H1 (cell line): ENCODE data around the gene PPP4R4.

Experiments used
- BRCA1 ChIP-seq: IDR thresholded peaks from 2 replicates; pipeline ENCODE4 v1.6.1; 2012; ENCODE audit warnings: low read depth, low read length, improper control_type of control experiment
- CTCF ChIP-seq, 3 experiments: IDR thresholded peaks; 1 replicate in 2 of 3; 2 replicates in 1 of 3; pipeline versions ENCODE4 v1.5.1 to v1.6.1; 2011; ENCODE audit warnings: low read length in 3 of 3, mild to moderate bottlenecking in 3 of 3, inconsistent platforms in 2 of 3, low read depth in 1 of 3, moderate library complexity in 1 of 3; ENCODE audit not compliant: insufficient read depth in 1 of 3; ENCODE audit errors: control extremely low read depth in 1 of 3
- EGR1 ChIP-seq: IDR thresholded peaks from 2 replicates; pipeline ENCODE4 v1.6.1; 2011; ENCODE audit warnings: low read depth, low read length, borderline replicate concordance
- HDAC6 ChIP-seq: IDR thresholded peaks from one replicate; pipeline ENCODE4 v1.7.1; 2012; ENCODE audit warnings: low read depth, mild to moderate bottlenecking, inconsistent platforms, low read length, moderate library complexity
- JUN ChIP-seq: IDR thresholded peaks from 2 replicates; pipeline ENCODE4 v1.6.1; 2011; ENCODE audit warnings: low read depth, mild to moderate bottlenecking, improper control_type of control experiment, low read length
- KDM5A ChIP-seq: fragments of 200-600 bp; IDR thresholded peaks from 2 replicates; pipeline ENCODE4 v1.7.1; 2012; ENCODE audit warnings: mild to moderate bottlenecking, low read length, inconsistent platforms, mixed read lengths
- MAX ChIP-seq: IDR thresholded peaks from 2 replicates; pipeline ENCODE4 v1.6.1; 2012; ENCODE audit warnings: inconsistent platforms
- NRF1 ChIP-seq: IDR thresholded peaks from 2 replicates; pipeline ENCODE4 v1.6.1; 2011; ENCODE audit warnings: mild to moderate bottlenecking, low read depth, low read length, improper control_type of control experiment
- POLR2A ChIP-seq, 2 experiments: IDR thresholded peaks; 1 replicate in 1 of 2; 2 replicates in 1 of 2; pipeline ENCODE4 v1.6.1; 2011; ENCODE audit warnings: low read depth in 2 of 2, low read length in 2 of 2, mild to moderate bottlenecking in 2 of 2; ENCODE audit errors: control extremely low read depth in 1 of 2
- POLR2AphosphoS5 ChIP-seq: IDR thresholded peaks from 2 replicates; pipeline ENCODE4 v1.6.1; 2011; ENCODE audit warnings: low read depth, low read length
- TCF12 ChIP-seq: IDR thresholded peaks from 2 replicates; pipeline ENCODE4 v1.6.1; 2011; ENCODE audit warnings: low read depth, mild to moderate bottlenecking, low read length
- ZNF274 ChIP-seq: IDR thresholded peaks from 2 replicates; pipeline ENCODE4 v1.7.0; 2012; ENCODE audit warnings: low read length, borderline replicate concordance; ENCODE audit errors: extremely low read depth
- TF ChIP-seq, protein P1 (sequence below): IDR thresholded peaks from 2 replicates; pipeline ENCODE4 v1.6.1; 2011; ENCODE audit warnings: low read depth, mild to moderate bottlenecking, low read length; ENCODE audit not compliant: insufficient read depth
- TF ChIP-seq, protein P2 (sequence below): IDR thresholded peaks from 2 replicates; pipeline ENCODE4 v1.6.1; 2011; ENCODE audit warnings: low read length, improper control_type of control experiment

- TF ChIP-seq CTCF (IDR thresholded peaks at IDR 0.05; ENCODE audit: control extremely low read depth in 1 of 3, insufficient read depth in 1 of 3, low read depth in 1 of 3, low read length in 3 of 3) (no peak), NRF1 (no peak), POLR2A (IDR thresholded peaks at IDR 0.05; ENCODE audit: control extremely low read depth in 1 of 2, low read depth in 2 of 2, low read length in 2 of 2) (no peak), POLR2AphosphoS5 (no peak), BRCA1 (no peak), JUN (no peak), EGR1 (no peak), ZNF274 (no peak), KDM5A (no peak), HDAC6 (no peak), TCF12 (no peak), MAX (no peak)
- TF ChIP-seq, protein P1, sequence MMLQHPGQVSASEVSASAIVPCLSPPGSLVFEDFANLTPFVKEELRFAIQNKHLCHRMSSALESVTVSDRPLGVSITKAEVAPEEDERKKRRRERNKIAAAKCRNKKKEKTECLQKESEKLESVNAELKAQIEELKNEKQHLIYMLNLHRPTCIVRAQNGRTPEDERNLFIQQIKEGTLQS = no peak
- TF ChIP-seq, protein P2, sequence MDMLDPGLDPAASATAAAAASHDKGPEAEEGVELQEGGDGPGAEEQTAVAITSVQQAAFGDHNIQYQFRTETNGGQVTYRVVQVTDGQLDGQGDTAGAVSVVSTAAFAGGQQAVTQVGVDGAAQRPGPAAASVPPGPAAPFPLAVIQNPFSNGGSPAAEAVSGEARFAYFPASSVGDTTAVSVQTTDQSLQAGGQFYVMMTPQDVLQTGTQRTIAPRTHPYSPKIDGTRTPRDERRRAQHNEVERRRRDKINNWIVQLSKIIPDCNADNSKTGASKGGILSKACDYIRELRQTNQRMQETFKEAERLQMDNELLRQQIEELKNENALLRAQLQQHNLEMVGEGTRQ = no peak
Measured at GRCh38 chr14:94328196-94328595, 154.1 kb downstream of the PPP4R4 start.
